Prostate gland (tissue), 2 donors: ENCODE data around the gene RFPL4A.

Experiments
- CTCF ChIP-seq, 4 experiments: fragments of 200-600 bp in 2 of 4; fragments of 450-650 bp in 2 of 4; sonication (generic) in 2 of 4; IDR thresholded peaks; 1 replicate in 3 of 4; 2 replicates in 1 of 4; pipeline ENCODE4 v1.5.1; 2016 to 2019; ENCODE audit warnings: antibody characterized with exemption in 4 of 4, mild to moderate bottlenecking in 2 of 4, moderate library complexity in 2 of 4
- POLR2A ChIP-seq: fragments of 450-650 bp; IDR thresholded peaks from one replicate; pipeline ENCODE4 v1.6.1; 2016; ENCODE audit warnings: antibody characterized with exemption, mild to moderate bottlenecking
- POLR2AphosphoS5 ChIP-seq: sonication (generic); formaldehyde crosslinking; IDR thresholded peaks from one replicate; pipeline ENCODE4 v1.6.1; 2017; ENCODE audit warnings: antibody characterized with exemption

GRCh38 chr19:55720801-55721200, 38.1 kb upstream of the RFPL4A start:
- TF ChIP-seq CTCF (IDR thresholded peaks at IDR 0.05) (no peak), POLR2AphosphoS5 (no peak), POLR2A (no peak)
